HG02981 (cell line): ENCODE measurements around the gene NT5DC4.

Experiments used
- ATAC-seq: cut with Tn5 transposase; IDR thresholded peaks from one replicate; pipeline ENCODE4 v1.9.1; 2021; ENCODE audit warnings: mild to moderate bottlenecking, moderate library complexity; ENCODE audit not compliant: unreplicated experiment

The NT5DC4 gene

DNA sequence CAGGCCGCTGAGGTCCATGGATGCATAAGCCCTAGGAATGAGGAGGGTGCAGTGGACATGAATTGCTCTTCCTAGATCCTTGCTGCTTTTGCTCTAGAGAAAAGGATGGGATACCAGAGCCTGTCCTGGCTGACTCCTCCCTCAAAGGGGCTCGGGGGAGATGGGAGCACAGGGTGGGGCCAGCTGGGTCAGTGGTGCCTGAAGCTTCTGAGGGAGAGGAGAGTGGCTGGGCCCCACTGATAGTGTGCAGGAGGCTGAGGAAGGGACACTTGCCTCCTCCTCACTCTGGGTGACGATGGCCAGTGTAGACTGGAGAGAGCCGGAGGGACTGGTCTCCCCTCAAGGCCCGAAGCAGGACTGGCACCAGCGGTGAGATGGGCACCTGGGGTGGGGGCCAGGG lies at the start of gene NT5DC4:
TSS of gene NT5DC4 (plus strand) at position 236 of the 400 bp plus-strand sequence. CDS start at position 296, 60 bp downstream.
- ATAC-seq, result no peak

DNA sequence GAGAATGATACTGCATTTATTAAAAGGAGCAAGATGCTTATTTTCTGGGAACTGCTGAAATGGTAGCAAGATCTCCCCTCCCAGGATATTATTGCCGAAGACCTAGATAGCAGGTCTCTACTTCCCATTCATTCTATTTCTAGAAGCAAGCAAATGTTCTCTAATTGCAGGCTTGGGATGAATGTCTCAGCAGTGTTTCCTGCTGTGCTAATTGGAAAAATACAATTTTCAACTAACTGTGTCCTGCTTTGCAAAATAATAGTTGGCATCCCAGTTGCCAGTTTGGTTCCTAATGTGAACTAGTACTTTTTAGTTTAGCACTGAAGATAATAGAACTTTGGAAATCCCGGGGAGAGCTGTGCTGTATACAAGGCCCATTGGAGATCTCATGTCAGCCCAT lies 49.0 kb upstream of the NT5DC4 start:
- no peak for ATAC-seq

DNA sequence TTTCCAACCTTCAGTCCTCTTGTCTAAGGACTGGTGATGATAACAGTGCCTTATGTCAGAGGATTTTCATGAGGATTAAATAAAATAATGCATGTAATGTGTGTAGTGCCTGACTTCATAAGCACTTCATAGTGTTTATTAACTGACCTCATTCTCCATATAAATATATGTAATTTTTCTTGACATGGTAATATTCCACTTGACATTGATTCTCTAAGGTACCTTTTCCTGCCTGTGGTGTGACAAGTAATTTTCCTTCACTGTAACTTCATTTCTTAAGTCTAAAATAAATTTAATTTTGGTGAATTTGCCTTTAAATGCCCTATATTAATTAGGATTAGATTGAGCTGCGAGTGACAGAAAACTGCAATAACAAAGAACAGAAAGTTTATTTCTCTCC lies 47.8 kb upstream of the NT5DC4 start:
- ATAC-seq, result no peak

DNA sequence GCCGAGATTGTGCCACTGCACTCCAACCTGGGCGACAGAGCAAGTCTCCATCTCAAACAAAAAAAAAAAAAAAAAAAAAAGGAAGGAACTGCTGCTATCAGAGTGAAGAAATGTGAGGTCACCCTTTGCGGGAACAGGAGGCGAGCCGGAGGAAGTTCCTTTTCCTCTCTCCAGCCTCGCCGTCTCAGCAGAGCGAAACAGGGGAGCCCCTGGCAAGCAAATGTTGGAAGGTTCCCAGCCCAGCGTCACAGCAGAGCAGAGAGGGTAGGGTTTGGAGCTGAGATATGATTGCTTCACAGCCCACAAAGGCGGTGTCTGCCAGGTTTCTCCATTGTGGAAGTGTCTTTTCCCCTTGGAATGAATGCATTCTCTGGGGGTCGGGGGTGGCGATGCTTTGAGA lies 46.6 kb upstream of the NT5DC4 start:
- ATAC-seq, result no peak

DNA sequence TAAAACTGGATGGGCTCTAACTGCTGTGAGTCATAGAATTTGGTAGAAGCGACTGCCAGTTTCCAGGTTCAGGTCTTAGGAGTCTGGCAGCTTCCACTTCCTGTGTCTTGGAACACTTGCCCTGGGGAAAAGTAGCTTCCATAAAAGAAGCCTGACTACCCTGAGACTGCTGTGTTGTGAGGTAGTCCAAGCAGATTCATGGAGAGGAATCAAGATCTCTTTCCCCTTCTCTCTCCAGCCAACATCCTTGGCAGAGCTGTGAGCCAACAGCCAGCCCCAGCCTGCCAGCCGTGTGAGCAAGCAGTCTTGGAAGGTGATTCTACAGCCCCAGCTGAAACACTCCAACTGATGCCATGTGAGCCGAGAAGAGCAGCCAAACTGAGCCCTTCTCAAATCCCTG lies 41.3 kb upstream of the NT5DC4 start:
- no peak for ATAC-seq

DNA sequence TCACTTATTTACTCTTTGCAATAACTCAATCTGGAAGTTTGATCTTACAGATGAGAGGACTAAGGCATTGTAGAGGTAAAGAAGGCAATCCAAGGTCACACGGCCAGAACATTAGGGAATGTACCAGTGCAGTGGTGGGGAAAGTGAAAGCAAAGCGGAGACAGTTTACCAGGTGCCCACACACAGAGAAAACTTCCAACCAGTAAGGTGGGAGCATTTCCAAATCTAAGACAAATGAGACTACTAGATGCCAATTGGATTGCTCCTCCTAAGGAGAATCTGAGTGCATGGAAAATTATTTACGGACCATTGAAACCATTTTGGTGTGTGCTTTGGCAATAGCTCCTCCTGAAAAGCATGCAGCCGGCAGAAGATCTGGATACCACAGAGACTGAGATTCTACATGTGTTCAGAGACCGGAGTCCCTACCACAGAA lies 40.1 kb upstream of the NT5DC4 start:
- no peak for ATAC-seq

DNA sequence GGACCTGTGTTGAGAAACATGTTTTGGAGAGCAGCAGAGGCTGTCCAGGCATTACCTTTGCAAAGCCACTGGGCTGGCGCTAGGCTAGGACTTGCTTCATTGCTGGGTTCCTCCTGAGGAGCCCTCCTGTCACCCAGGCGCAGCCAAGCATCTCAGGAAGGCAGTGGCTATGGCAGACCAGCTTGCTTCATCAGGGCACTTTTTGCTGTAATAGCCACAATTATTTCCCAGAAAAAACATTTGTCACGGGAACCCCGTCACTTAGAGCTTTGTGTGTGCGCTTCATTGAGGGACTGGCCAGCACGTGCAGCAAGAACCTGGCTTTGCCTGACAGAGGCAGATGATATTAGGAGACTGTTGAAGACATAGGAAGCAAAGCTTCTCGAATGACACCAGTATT lies 38.7 kb upstream of the NT5DC4 start:
- ATAC-seq, result no peak

DNA sequence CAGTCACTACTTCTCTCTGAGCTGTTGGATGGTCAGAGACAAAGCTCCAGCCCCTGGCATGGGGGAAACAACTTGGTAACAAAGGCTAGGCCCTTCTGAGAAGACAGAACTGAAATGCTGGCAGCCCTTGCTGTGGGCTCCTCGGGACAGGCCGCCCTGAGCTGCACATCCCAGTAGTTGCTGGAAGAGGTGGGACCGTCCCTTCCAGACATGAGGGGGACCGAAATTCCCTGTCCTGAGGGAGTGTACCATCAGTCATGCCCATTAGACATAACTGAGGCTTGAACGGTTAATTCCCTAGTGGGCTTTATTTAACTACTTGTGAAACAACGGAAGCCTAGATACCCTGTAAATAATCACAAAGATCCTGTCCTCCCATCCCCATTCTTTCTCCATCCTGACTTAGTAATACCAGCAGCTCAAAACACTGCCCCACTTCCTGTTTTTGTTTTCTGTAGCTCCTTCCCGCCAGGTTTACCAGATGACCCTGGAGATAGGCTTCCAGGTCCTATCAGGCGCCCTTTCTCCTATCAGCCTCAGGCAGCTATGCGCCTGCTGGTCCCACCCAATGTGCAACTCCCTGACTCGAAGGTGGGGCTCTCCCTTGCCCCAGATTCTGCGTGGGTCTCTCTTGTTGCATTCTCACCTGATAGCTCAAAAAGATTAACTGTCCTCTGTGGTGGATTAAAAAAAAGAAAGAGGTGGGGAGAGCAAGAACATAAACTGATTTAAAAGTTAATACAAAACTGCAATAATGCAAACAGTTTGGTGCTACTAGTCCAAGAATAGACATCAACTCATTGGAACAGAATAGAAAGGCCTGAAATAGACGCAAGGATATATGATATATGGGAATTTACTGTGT lies 37.0 kb upstream of the NT5DC4 start:
- ATAC-seq, result no peak

DNA sequence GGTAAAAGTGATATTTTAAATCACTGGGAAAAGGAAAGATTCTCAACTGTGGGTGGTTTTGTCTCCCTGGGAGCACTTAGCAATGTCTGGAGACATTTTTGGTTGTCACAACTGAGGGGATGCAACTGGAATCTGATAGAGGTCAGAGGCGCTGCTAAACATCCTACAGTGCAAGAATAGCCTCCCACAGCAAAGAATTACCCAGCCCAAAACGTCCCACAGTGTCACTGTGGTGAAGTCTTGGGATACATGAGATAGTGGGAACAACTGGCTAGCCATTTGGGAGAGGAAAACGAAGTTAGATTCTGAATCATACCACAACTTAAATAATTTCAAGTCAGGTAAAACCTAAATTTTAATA lies 36.4 kb upstream of the NT5DC4 start:
- no peak for ATAC-seq

DNA sequence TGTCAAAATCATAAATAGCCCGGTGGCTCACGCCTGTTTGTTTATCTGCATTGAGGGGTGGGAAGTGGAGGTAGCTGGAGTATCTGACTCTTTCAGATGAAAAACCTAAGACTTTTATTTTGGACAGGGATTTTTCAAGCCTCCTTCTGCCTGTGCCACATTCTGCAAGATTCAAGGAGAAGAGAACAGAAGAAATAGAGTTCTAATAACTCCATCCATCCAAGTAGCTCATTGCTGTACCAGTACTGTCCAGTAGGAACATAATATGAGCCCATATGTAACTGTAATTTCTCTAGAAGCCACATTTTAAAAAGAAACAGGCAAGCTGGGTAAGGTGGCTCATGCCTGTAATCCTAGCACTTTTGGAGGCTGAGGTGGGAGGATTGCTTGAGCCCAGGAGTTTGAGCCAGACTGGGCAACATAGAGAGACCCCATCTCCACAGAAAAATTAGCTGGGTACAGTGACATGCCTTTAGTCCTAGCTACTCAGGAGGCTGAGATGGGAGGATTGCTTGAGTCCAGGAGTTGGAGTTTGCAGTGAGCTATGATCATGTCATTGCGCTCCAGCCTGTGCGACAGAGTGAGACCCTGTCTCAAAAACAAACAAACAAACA lies 35.4 kb upstream of the NT5DC4 start:
- no peak for ATAC-seq

DNA sequence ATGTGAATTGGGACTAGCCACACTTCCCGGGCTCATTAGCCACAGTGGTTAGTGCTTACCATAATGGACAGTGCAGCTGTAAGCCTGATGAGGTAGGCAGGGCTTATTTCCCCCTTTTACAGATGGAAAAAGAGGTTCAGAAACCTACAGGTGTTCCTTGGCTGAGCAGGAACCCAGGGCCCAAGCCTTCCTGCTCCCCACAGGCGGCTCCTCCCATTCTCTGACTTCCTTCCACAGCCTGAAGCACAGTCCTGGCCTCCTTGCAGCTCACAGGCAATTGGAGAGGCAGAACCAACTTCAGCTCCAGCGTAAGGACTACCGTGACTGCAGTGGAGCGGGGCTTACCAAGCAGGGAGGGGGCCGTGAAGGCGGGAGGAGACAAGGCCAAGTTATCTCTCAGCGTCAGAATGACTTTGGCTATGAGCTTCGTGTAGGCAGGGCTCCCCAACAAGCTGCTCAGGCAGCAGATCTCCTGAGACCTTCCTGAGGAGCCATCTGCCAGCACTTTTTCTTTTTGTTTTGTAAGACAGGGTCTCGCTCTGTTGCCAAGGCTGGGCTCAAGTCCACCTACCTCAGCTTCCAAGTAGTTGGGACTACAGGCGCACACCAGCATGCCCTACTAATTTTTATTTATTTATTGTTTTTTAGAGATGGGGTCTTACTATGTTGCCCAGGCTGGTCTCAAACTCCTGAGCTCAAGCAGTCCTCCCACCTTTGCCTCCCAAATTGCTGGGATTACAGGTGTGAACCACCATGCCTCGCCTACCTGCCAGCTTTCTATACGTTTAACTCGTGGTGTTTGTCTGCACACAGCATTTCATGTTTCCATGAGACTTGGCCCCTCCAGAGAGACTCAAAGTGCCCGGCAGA lies 34.2 kb upstream of the NT5DC4 start:
- no peak for ATAC-seq

DNA sequence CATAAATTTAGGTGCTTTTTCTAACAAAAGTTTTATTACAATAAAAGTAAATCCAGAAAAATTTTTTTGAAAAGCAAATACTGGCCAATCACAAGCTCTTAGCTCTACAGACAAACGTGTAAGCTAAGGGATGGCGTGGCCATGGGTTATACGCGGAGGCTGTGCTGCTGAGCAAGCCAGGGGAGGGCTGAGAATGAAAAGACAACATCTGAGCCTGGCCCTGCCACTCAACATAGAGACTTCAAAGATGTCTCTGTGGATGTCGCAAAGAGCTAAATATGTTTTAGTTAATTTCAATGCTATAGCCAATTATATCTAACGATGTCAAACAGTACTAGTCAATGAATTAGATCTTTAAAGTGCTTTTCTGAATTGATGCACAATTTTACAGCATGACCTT lies 33.3 kb upstream of the NT5DC4 start:
- no peak for ATAC-seq

DNA sequence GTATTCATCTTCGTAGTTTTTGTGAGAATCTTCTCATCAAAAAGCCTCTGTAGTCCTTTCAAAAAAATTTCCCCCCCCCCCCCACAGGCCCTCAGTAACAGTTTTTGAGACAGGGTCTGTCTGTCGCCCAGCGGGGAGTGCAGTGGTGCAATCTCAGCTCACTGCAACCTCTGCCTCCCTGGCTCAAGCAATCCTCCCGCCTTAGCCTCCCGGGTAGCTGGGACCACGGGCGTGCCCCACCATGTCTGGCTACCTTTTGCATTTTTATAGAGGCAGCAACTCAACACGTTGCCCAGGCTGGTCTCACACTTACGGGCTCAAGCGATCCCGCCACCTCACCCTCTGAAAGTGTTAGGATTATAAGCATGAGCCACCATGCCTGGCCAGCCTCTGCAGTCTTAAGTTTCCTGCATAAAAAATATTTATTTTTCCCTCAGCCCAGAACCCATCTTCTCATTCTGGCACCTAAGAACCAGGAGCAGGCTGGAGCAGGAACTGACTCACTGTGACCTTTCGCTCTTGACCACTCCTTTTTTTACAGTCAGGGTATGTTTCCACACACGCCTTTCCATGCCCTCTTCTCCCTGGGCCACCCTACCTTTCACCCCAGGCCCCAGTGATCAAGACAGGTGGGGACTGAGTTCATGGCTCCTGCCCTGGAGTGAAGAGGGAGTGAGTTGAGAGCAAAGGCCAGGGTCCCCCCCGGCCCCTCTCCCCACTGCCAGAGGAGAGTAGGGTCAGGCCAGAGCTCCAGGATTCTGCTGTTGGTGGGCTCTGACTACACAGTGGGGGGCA lies 32.5 kb upstream of the NT5DC4 start:
- ATAC-seq, result no peak

DNA sequence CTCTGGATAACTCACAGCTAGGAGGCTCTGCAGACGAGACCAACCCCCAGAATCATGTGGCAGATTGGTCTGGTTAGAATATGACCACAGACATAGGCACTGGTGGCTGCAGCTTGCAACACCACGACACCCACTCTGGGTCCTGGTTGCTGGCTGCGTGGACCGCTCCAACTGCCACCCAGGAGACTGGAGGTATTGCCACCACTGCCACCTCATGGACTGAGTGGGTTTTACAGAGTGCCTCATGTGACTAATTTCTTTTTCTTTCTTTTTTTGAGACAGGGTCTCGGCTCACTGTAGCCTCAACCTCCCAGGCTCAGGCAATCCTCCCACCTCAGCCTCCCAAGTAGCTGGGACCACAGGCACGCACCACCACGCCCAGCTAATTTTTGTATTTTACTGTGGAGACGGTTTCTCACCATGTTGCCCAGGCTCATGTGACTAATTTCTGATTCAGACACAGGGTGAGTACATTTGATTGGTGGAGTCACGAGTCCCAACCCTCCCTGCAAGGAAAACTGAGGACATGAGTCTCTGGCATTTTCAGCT lies 29.9 kb upstream of the NT5DC4 start:
- ATAC-seq, result no peak

DNA sequence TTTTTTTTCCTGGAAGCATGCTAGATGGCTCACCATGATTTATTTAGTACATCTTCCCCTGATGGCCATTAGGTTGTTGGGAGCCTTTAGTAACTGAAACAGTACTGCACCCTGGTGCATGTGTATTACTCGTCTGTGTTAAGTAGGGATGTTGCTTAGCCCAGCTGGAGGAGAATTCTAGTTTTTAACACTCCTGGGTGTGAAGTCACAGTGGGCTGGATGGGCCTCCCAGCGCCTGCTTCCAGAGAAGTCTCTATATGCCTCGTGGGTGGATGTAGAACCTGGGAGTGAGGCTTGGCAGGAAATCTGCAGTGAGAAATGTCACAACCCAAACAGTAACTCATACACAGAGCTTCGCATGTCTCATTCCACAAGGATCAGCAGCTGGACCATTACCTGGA lies 28.9 kb upstream of the NT5DC4 start:
- ATAC-seq, result no peak

DNA sequence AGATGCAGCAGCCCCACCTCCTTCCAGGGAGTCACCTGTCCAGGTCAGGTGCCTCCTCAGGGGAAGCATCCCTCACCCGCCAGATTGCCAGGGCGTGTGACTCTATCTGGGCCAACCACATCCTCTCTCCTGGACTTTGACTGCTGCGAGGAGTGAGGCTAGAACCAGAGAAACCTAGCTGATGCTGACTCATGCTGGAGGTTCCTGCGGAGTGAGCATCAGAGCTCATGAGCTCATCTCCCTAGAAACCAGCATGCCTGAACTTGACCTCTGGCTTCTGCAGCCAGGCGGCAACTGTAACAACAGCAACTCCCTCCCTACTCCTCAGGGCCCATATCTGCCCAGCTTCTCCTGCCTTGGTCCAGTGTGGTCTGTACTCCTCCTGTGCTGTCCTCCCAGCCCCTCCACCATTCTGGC lies 28.3 kb upstream of the NT5DC4 start:
- peak; percentile 92 for ATAC-seq

DNA sequence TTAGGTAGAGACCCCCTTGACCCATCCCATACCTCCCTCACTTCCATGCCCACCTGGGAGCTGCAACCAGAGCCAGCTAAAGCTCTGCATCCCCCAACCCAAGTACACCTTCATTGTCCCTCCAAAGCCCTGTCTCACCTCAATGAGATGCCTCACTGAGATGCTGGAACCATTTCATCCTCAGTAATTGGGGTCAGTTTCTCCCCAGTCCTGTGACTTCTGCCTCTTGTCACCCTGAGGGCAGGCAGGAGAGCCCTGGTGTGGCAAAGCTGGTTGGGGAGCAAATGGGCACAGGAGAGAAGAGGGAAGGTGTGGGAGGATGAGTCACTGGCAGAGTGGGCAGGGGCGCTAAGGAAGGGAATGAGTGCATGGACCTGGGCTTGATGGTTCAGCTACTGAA lies 27.9 kb upstream of the NT5DC4 start:
- ATAC-seq, result no peak

DNA sequence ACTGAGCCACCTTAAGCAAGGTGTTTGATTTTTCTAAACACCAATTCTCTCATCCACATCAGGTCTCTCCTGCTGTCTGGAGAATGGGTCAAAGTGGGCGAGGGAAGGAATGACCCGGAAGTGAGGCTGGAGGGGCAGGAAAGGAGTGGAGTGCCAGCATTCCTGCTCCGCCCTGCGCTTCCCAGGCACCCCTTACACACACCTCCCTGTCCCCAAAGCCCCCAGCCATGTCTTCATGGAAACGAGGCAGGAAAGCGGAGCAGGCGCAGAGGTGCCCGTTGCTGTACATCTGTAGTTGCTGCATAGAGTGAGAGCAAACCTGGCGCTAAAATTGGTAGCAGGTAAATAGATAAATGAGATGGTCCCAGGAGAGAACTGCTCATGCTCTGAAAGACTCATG lies 27.2 kb upstream of the NT5DC4 start:
- no peak for ATAC-seq

DNA sequence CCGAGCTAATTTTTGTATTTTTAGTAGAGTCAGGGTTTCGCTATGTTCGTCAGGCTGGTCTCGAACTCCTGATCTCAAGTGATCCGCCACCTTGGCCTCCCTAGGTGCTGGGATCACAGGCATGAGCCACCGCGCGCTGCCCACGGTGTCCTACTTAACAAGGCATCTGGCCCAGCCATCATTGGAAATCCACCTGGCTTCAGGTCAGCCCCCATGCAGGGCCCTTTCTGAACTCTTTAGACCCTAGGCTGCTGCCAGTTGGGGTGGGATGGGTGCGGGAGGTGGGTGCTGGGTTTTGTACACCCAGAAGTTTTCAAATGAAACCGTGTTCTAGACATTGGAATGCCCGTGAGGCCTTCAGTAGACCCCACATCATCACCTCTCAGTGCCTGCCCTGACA lies 26.6 kb upstream of the NT5DC4 start:
- ATAC-seq, result no peak

DNA sequence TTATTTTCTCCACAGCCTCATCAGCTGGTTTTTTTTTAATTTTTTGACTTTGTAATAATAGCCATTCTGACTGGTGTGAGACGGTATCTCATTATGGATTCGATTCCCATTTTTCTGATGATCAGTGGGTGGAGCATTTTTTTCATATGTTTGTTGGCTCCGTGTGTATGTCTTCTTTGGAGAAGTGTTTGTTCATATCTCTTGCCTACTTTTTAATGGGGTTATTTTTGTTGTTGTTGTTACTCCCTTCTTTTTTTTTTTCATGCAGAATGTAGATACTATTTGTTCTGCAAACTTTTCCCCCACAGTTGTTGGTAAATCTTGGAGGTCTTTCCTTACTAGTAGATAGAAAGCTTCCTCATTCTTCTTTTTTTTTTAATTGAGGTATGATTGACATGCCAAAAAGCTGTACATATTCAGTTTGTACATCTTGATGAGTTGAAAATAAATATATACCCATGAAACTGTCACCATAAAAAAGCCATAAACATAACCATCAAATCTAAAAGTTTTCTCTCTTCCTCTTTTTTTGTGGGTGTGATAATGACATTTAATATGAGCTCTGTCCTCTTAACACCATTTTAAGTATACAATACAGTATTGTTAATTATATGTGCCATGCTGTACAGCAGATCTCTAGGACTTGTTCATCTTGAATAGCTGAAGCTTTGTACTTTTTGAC lies 21.8 kb upstream of the NT5DC4 start:
- no peak for ATAC-seq
